Activated CD4-positive, alpha-beta T cell treated with anti-CD3 and anti-CD28 coated beads, Interleukin-2, amount 50 U/mL, for 24 hours (primary cell): Measurements from ENCODE around the gene MBTPS1.
"Not testable (repeated sequence)": the region's sequence is repeated elsewhere in the genome, so short reads cannot be mapped to it uniquely, and the experiment has no call there.

Experiments used
- DNase-seq, 2 donors: peaks; one replicate each; pipeline ENCODE4 v3.0.0-alpha.2; 2020; ENCODE audit warnings: low read depth in 1 of 2, low spot score in 1 of 2

The MBTPS1 gene

DNA sequence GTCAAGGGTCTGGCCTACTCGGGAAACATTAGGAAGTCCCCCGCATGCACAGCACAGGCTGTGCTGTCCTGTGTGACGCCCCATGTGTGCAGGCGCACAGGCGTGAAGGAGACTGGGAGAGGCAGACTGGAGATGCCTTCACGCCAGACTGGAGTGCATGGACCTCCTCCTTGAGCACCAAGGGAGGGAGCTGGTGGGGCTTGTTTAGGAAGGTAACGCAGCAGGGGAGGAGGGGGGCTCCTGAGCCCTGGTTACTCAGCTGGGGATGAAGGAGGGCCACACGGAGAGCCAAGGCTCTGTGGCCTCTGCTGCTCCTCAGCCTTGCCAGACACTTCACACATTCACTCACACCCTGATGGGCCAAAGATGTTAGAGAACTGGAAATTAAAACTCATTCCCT is 20.5 kb upstream of the MBTPS1 start:
- DNase-seq = no peak

DNA sequence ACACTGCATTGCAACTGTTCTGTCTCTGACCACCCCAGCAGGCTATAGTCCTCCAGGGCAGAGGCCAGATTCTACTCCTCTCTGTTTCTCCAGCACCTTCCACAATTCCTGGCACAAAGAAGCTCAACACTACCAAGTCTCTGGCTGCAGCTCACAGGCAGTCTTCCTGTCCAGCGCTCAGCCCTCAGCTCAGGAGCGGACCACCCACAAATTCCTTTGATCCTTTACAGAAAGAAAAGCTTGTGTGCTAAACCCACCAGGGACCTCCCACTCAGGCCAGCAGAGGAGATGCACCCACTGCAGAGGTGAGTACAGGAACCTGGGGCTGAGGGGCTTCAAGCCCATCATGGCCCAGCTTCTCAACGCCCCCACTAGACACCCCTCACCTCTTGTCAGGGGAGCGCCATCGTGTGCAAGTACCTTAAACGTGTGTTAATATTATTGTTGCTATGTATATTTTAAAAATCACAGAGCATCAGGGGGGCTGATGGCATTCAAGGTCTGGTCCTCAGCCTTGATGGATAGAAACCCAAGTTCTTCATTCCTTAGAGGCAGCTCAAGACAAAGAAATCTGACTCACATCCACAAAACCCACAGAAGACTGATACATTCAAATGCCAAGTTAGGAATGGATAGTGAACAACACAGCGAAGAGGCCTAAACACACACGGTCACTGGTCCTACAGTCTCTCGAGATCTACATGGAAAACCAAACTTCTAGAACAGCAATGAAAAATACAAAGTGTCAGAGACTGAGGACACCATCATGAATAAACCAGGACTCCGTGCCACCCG is 19.8 kb upstream of the MBTPS1 start:
- DNase-seq = no peak

DNA sequence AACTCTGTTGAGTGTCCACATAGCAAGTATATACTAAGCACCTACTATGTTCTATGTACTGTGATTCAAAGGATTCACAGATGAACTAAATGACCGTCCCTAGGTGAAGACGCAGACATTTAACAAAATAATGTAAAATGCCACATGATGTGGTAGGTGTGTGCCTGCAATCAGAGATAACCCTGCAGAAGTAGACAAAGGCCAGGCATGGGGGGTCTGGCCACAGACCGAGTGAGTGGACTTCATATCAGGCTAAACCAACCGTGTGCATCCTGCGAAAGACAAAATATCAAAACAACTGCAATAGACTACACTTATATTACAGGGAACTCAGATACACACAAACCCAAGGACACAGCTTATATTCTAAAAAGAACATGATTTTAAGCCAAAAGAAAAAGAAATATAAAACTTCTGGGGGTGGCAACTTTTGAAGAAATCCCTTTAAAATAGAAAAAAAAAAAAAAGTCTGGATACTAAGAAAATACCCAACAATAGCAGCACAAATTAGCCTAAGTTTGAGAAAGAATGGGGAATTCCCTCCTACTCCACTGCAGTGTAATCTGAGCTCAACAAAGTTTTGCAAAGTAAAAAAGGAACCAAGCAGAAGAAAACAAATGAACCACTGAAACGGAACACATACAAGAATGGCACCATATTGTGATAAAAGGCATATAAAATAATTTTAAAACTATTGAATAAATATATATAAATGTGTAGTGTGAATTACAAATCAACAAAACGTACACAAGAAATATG is 16.0 kb upstream of the MBTPS1 start:
- DNase-seq = no peak

DNA sequence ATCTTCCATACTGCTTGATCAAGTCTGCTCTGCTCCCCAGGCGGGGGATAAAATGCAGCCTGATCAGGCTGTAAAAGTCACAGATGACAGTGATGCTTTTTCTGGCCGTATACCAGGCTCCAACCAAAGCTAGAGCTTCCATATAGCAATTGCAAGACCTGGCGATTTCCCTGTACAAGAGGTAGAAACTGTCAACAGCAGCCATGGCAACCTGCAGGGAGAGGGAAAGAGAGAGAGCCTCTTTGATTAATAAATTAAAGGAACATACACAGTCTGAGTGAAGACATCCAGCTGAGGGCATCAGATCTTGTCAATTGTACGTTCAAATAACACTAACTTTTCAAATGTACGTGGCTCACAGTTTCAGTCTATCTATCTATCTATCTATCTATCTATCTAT is 14.4 kb upstream of the MBTPS1 start:
- no peak for DNase-seq

DNA sequence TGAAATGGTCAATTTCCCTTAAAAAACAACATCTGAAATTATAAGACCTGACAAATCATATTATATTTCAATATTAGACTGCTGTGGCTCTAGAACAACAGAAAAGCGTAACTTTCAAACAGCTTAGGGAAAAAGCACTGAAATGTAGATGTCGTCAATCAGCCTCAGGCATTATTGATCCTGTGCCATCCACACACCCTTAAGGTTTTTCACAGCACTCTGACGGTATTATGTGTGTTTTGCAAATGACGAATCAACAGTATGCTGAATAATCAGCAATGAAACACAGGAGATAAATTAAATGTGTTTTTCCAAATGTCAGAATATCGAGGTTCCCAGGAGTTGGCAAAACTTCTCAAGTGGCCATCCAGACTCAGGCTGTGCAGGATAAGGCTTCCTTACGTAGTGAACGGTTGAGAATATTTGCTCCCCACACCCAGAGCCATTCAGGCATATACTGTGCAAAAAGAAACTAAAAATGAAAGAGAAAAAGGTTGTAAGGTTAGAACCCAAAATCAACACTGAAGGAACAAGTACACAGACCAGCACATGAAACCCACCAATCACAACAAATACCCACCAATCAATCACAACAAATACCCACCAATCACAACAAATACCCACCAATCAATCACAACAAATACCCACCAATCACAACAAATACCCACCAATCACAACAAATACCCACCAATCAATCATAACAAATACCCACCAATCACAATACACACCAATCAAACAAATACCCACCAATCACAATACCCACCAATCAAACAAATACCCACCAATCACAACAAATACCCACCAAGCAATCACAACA is 7.7 kb upstream of the MBTPS1 start:
- no peak for DNase-seq

DNA sequence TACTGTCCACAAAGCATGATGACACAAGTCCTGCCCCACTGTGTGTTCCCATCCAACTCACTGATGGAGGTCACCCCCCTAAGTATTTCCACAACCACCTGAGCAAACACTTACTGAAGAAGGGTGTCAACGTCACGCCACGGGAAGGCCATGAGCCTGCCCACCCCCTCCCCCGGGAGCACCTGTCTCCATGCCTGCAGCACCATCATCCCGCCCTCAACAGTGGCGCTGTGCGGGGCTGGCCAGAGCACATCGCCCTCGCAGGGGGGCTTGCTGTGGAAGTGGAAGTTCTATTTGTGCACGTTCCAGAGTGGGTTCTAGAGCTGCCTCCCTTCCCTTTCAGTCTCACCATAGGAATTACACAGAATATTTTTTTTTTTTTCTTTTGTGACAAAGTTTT is 4.3 kb upstream of the MBTPS1 start:
- DNase-seq = no peak

DNA sequence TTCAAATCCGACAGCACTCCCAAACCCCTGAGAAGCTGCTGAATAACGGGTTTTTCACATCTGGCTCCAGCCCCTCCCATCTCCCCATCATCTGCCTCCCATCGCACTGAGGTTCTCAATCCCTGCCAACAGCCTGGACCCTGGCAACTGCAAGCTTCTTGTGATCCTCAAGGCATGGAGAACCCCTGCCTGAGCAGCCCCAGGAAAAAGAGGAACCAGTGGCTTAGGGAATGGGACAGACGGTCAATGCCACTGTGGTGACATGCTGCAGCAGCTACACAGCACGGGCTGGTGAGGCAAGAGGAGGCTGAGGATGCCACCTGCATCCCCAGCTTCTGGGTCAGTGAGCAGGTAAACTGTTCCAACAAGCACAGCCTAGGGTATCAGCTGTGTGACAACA is 3.3 kb upstream of the MBTPS1 start:
- no peak for DNase-seq

DNA sequence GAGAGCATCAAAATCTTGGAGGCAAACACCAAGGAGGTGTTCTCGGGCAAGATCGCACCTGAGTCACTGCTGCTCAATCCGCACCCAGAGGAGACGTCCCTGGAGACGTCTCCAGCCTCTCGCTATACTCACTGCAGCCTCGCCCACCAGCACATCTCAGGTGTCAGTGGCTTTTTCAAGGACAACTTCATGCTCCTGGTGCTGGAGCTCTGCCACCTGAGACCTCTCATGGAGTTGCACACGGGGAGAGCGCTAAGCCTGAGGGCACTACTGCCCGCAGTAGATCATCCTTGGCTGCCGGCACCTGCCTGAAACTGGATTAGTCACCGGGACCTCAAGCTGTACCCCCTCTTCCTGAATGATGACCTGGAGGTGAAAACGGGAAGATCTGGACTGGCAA is 2.6 kb upstream of the MBTPS1 start:
- no peak for DNase-seq

DNA sequence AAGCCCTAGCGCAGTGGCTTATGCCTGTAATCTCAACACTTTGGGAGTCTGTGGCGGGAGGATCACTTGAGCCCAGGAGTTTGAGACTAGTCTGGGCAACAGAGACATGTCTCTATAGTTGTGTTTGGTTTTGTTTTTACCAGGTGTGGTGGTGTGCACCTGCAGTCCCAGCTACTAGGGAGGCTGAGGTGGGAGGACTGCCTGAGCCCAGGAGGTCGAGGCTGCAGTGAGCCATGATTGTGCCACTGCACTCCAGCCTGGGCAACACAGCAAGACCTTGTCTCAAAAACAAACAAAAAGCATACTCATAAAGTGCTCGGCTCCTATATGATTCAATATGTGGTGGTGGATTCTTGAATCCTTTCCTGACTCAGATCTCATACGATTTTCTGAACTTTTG is 1.6 kb upstream of the MBTPS1 start:
- DNase-seq = not testable (repeated sequence)

DNA sequence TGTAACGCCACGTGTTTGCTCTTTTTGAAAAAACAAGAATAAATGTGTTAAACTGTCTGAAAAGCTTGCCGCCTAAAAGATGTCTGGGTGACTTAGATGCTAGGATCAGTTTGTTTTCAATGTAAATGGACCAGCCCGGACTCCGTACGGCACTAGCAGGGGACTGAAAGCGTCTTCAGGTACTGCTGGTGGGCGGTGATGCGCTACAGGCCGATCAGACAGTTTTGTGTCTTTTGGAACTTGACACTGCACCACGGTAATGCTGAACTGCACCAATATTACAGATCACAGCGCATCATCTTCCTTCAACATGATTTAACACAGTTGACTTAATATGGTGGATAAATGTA is 727 bp upstream of the MBTPS1 start:
- DNase-seq = peak in 1 of 2 donors; percentile 20

DNA sequence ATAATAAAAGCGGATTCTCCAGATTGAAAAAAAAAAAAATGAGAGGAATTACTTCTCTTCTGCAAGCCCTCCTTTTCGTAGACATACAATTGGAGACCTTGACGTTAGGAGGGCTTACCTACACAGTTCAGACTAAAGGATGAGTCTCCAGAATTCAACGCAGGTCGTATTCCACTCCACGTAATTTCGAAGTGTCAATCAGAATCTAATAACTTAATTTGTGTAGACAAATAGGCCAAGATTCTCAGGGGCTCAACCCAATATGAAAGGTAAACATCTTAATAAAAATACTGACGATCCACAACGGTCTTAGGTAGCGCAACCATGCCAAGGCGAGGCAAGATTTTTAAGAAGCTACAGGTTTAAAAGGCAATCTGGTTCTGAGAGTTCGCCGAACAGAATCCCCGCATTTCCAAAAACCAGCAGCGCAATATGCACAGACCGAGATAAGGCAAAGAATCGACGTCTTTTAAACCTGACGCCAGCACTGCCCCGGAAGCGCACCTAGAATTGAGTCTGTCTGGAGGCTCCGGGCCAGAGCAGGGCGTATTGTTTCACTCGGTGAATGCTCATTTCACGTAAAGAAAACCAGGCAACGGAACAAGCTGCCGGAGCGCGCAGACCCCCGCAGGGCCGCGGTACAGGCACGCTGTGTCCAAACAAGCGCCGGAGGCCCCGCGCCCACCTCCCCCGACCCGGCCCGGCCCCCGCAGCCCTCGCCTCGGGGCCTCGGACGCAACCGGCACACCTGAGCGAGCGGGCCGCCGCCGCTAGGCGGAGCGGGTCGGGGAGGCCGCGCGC is 623 bp downstream of the MBTPS1 start:
- DNase-seq = peak in 1 of 2 donors; percentile 11

DNA sequence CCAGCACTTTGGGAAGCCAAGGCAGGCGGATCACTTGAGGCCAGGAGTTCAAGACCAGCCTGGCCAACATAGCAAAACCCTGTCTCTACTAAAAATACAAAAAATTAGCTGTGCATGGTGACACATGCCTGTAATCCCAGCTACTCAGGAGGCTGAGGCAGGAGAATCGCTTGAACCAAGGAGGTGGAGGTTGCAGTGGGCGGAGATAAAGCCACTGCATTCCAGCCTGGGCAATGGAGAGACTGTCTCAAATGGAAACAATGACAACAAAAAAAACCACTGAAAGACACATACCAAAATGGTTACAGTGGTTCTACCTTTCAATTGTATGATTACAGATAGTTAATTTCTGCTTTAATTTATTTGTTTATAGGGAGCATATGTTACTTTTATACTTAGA is 4.8 kb downstream of the MBTPS1 start:
- not testable (repeated sequence) for DNase-seq

DNA sequence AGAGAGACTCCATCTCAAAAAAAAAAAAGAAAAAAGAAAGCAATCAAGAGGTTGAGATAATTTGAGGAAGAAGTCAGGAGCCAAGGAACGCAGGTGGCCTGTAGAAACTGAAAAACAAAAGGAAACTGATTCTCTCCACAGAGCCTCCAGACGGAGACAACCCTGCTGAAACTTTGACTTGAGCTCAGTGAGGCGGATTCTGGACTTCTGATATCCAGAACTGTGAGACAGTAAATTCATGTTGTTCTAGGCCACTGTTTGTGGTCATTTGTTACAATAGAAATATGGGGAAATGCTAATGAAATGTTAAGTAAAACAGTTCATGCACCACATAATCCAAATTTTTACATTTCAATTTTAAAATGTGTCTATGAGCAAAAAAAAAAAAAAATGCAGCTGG is 5.2 kb downstream of the MBTPS1 start:
- DNase-seq = no peak

DNA sequence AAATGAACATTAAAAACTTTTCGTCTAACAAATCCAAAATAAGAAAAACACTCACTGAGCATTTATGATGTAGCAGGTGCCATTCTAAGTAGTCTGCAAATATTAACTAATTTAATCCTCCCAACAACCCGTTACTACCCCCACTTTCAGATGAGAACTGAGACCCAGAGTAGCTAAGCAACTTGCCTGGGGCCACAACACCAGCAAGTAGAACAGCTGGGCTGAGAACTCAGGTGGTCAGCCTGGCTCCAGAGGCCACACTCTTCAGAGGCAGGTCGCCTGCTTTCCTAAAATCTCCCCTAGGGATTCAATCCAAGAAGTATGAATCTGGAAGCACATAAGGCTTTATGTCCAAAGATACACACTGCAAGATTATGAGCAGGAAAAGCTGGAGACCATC is 6.2 kb downstream of the MBTPS1 start:
- DNase-seq = no peak

DNA sequence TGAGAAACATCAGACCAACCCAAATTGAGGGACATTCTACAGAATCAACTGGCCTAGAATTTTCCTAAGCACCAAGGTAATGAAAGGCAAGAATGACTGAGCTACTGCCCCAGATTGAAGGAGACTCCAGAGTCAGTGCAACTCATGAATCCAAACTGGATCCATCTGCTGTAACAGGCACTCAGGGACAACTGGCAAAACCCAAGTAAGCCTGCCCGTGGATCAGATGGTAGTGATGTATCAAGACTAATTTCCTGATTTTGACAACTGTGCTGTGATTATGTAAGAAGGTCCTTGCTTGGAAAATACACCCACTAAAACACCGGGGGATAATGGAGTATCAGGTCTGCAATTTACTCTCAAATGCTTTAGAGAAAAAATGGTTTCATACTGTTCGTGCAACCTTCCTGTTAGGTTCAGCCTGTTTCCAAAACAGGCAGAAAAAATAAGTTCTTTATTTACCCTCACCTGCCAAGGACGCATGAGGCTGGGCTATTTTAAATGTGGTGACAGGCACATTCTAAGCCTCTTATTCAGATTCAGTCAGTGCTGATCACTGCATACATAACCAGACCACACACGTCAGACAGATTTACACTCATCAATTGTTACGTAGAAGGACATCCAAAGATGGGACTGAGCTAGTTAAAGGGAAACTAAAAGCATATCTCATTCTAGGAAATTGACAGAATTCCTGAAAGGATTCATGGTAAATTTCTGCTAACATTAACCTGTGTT is 7.0 kb downstream of the MBTPS1 start:
- no peak for DNase-seq

DNA sequence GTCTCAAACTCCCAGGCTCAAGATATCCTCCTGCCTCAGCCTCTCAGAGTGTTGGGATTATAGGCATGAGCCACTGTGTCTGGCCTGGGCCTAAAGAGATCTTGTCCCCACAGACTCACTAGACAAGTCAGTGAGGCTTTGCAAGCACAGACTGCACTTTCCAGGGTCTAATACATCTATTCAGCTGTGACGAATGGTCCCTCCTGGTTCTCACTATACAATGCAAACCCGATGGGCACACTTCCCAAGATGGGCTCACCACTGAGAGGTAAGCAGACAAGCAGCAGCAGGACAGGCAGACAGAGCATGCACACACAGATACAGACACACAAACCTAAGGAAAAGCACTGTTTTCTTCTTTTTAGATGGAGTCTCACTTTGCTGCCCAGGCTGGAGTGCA is 8.8 kb downstream of the MBTPS1 start:
- no peak for DNase-seq

DNA sequence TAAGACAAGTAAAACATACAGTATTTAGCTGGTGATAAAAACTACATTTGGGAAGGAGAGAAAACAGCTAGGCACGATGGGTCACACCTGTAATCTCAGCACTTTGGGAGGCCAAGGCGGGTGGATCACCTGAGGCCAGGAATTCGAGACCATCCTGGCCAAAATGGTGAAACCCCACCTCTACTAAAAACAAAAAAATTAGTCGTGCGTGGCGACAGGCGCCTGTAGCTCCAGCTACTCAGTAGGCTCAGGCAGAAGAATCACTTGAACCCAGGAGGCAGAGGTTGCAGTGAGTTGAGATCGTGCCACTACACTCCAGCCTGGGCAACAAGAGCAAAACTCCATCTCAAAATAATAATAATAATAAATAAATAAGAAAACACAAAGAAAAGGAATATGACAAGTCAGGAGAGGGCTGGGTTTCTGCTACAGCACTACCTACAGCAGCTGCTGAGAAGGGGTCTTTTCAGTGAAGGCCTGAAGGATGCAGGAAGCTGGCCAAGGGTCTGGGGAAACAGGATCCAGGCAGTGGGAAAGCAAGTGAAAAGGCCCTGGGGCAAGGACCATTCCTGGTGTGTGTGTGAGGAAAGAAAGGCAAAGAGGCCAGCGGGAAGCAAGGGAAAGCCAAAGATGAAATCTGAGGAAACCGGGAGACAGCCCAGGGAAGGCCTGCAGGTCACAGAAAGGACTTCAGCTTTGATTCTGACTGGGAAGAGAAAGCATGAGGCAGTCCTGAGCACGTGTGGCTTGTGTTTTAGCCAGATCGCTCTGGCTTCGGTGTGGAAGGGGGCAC is 10.6 kb downstream of the MBTPS1 start:
- DNase-seq = no peak

DNA sequence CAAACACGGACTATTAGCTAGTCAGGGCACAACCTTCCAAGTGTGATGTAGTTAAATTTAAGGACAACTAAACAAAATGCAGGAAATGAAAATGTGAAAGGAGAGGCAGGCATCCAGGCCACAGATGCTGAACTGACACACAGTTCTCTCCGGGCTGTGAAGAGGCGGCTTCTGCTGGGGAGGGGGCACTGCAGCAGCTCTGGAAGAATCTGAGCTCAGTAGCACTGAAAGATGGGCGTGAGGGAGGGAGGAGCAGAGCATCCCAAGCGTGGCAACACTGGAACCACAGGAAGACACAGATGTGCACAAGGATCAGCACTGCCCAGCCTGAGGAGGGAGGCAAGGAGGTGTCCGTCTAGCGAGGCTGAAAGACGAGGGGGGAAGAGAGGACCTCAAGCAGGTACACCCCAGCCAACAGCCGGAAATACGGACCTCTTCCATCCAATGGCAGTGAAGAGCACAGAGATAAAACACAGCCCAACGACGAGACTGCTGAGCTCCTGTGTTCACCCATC is 11.4 kb downstream of the MBTPS1 start:
- DNase-seq = no peak

DNA sequence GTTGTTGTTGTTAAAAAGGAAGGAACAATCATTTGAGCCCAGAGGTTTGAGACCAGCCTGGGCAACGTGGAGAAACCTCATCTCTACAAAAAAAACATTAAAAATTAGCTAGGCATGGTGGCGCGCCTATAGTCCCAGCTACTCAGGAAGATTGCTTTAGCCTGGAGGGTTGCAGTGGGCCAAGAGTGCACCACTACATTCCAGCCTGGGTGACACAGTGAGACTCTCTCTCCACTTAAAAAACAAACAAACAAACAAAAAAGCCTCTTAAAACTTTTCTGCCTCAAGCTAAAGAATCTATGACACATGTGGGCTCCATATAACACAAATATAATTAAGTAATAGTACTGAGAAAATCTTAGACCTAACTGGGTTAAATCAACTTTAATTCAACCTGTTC is 12.5 kb downstream of the MBTPS1 start:
- no peak for DNase-seq
